Stimulated activated memory B cell treated with anti-CD40 and anti-IgM and Interleukin-4, amounts not matched to agents 10 μg/mL and 1 μg/mL and 100 μg/mL, for 72 hours (primary cell): ENCODE measurements around the gene HAGH.
A peak's percentile ranks its signal among the peaks of the same experiment; 100 is the strongest.
"Not testable (repeated sequence)": the region's sequence is repeated elsewhere in the genome, so short reads cannot be mapped to it uniquely, and the experiment has no call there.

ENCODE experiments used
- ATAC-seq: fragments of 150-1000 bp; cut with Tn5 transposase; 2 replicates; pipeline ENCODE4 v1.10.0; 2021
- H3K27ac Mint-ChIP-seq: one replicate; pipeline ENCODE4 v1.8.0; 2022; ENCODE audit warnings: mild to moderate bottlenecking, mixed read lengths
- H3K27me3 Mint-ChIP-seq: one replicate; pipeline ENCODE4 v1.8.0; 2022; ENCODE audit warnings: mixed read lengths
- H3K36me3 Mint-ChIP-seq: one replicate; pipeline ENCODE4 v1.8.0; 2022; ENCODE audit warnings: mixed read lengths
- H3K4me1 Mint-ChIP-seq: one replicate; pipeline ENCODE4 v1.8.0; 2022; ENCODE audit warnings: mixed read lengths
- H3K4me3 Mint-ChIP-seq: one replicate; pipeline ENCODE4 v1.8.0; 2022; ENCODE audit warnings: mild to moderate bottlenecking, moderate library complexity, mixed read lengths
- H3K9me3 Mint-ChIP-seq: one replicate; pipeline ENCODE4 v1.8.0; 2022; ENCODE audit warnings: mixed read lengths

HAGH gene

DNA sequence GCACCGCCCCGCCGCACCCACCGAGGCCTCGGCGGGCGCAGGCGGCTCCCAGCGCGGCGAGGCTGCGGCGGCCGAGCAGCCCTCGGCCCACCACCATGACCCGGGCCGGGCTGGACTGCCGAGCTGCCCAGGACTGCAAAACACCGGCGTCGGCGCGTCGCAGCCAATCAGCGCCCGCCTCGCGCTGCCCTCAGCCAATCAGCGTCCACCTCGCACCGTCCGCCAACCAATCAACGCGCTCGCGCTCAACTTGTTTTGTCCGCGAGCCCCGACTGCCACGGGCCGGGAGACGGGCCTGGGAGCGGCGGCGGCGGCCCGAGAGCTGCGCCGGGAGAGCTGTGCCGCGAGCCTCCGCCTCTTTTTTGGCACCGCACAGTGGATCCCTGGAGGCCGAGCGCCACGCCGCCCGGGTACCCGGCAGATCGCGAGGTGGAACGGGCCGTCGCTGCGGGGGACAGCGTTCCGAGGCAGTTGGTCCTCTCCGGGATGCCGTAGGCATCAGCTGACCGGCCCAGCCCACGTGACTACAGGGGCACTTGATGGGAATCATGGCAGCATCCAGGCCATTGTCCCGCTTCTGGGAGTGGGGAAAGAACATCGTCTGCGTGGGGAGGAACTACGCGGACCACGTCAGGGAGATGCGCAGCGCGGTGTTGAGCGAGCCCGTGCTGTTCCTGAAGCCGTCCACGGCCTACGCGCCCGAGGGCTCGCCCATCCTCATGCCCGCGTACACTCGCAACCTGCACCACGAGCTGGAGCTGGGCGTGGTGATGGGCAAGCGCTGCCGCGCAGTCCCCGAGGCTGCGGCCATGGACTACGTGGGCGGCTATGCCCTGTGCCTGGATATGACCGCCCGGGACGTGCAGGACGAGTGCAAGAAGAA lies at the start of gene HAGH, which contains the start of gene FAHD1:
HAGH (minus strand) TSS at position 135 of the 883 bp plus-strand sequence; CDS start at position 97, 38 bp downstream.
FAHD1 (plus strand) TSS at position 516 of the 883 bp plus-strand sequence; CDS start at position 549, 33 bp downstream.
- Mint-ChIP-seq H3K27ac (peak within 1 kb of the TSS; percentile 80), H3K4me3 (peak within 1 kb of the TSS; percentile 81), H3K9me3 (no peaks in the 10 kb centered on the region), H3K4me1 (peaks cover 43% of the 10 kb centered on the region), H3K36me3 (no peaks in the 10 kb centered on the region), H3K27me3 (no peaks in the 10 kb centered on the region)
- peak; percentile 95 for ATAC-seq

DNA sequence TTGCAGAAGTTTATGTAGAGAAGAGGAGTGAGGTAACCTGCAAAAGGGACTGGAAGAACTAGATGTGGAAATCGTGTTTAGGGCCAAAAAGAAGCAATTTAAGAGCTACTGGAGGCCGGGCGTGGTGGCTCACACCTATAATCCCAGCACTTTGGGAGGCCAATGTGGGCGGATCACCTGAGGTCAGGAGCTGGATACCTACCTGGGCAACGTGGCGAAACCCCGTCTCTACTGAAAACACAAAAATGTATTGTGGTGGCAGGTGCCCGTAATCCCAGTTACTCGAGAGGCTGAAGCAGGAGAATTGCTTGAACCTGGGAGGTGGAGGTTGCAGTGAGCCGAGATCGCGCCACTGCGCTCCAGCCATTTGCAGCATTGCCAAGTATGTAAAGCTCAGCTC lies 49.4 kb upstream of the HAGH start:
- not testable (repeated sequence) for ATAC-seq, H3K27ac Mint-ChIP-seq, H3K9me3 Mint-ChIP-seq, H3K4me1 Mint-ChIP-seq, H3K36me3 Mint-ChIP-seq, H3K4me3 Mint-ChIP-seq
- H3K27me3 Mint-ChIP-seq, result peaks cover 49% of the 10 kb centered on the region

DNA sequence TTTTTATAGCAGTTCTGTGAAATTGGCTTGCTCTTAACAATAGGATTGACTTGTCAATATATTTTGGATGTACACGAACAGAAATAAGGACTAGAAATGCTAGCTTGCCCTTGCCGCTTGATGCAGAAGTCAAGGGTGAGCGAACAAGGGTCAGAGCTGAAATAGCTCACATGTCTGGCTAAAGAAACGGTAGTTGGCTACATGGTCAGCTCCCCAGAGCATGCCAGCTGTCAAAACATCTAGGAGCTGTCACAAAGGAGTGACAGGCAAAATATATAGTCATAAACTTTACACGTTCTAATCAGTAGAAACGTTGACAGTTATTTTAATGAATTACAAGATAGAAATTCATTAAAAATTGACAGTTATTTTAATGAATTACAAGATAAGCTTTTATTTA lies 48.2 kb upstream of the HAGH start:
- Mint-ChIP-seq H3K9me3 (no peaks in the 10 kb centered on the region), H3K27ac (no peak overlapping the region), H3K4me1 (peaks cover 7% of the 10 kb centered on the region), H3K4me3 (no peak overlapping the region), H3K27me3 (peaks cover 49% of the 10 kb centered on the region), H3K36me3 (peaks cover 6% of the 10 kb centered on the region)
- ATAC-seq, result no peak

DNA sequence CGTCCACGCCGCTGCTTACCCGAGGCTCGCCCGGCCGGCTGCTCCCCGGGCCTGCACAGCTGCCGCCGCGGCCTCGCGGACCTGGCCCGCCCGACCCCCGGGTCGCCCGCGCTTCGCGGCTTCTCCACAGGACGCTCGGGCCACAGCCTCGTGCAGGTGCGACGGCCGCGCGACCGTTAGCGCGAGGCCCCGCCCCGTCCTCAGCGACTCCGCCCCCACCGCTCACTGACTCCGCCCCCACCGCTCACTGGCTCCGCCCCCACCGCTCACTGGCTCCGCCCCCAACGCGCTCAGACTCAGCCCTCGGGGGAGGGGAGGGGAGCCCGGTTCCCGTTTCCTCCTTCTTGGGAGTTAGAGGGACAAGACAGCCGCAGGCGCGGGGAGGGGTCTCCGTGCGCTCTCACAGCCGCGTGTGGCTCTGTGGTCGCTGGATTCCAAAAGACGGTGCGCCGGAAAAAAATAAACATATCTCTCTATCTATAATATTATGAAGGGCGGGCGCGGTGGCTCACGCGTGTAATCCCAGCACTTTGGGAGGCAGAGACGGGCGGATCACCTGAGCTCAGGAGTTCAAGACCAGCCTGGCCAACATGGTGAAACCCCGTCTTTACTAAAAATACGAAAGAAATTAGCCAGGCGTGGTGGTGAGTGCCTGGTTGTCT lies 45.5 kb upstream of the HAGH start, which contains the start of gene MEIOB:
MEIOB (minus strand) TSS at position 191 of the 662 bp plus-strand sequence. CDS start 3,989 bp downstream, outside the sequence.
- H3K27me3 Mint-ChIP-seq, result peaks cover 33% of the 10 kb centered on the region
- peaks cover 7% of the 10 kb centered on the region for H3K4me1 Mint-ChIP-seq
- no peak for ATAC-seq
- H3K9me3 Mint-ChIP-seq, result no peaks in the 10 kb centered on the region
- H3K27ac Mint-ChIP-seq, result no peak within 1 kb of the TSS
- peak within 1 kb of the TSS; percentile 39 for H3K4me3 Mint-ChIP-seq
- peaks cover 6% of the 10 kb centered on the region for H3K36me3 Mint-ChIP-seq

DNA sequence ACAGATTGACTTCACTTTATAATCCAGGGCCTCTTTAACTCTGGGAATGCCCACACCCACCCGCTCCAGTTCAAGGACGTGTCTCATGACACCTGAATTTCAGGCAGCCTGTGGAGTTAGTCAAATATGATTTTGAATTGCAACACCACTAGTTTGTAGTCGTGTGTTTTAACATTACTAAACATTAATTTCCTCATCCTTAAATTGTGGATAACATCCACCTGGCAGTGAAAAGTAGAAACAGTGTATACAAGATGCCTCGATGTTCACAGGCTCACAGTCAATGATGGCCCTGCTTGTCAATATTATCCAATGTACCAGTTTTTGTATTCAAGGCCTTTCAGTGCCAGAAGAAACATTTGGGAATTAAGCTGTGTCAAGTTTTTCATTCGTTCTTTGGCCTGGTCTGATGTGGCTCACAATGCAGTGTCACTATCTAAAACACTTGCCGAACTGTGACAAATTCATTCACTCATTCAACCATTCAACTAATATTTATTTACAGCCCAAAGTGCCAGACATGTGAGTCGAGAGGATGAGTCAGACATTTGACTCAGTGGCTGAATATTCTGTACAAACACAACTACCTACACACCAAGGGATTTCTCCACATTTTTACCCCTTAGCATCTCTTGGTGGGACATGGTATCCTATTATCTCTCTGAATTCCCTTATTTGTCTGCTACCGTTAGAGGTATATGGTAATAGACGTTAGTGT lies 43.9 kb upstream of the HAGH start:
- peaks cover 7% of the 10 kb centered on the region for H3K4me1 Mint-ChIP-seq
- H3K36me3 Mint-ChIP-seq, result peaks cover 6% of the 10 kb centered on the region
- H3K27ac Mint-ChIP-seq, result no peak overlapping the region
- H3K9me3 Mint-ChIP-seq, result no peaks in the 10 kb centered on the region
- H3K4me3 Mint-ChIP-seq, result no peak overlapping the region
- peaks cover 22% of the 10 kb centered on the region for H3K27me3 Mint-ChIP-seq
- no peak for ATAC-seq

DNA sequence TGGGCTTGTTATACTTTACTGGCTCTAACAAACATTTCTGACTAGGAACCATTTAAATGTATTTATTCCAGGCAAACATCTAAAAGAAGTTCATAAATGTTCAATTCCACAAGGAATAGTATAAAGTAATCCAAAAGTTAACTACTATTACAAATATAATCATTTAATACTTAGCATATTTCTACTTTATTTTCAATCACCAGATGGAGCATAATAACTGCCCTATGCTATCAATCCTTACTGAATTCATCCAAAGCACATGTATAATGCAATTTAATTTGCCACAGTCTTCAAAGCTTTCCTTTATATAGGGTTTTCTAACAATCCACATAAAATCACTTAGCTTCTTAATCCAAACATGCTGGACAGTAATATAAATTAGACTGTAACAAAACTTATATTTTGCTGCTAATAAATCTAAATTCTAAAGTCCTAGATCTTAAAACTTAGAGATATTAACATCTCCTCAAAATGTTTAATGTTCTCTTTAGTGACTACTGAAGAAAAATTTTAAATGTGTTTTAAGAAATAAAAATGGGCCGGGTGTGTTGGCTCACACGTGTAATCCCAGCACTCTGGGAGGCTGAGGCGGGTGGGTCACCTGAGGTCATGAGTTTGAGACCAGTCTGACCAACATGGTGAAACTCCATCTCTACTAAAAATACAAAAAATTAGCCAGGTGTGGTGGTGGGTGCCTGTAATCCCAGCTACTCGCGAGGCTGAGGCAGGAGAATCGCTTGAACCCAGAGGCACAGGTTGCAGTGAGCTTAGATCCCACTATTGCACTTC lies 39.5 kb upstream of the HAGH start:
- Mint-ChIP-seq H3K4me3 (no peak overlapping the region), H3K9me3 (no peaks in the 10 kb centered on the region), H3K27ac (no peak overlapping the region), H3K27me3 (peaks cover 1% of the 10 kb centered on the region), H3K36me3 (no peaks in the 10 kb centered on the region), H3K4me1 (no peaks in the 10 kb centered on the region)
- no peak for ATAC-seq

- Mint-ChIP-seq H3K4me3 (no peak overlapping the region), H3K36me3 (no peaks in the 10 kb centered on the region), H3K27me3 (peaks cover 23% of the 10 kb centered on the region), H3K4me1 (no peaks in the 10 kb centered on the region), H3K27ac (no peak overlapping the region), H3K9me3 (no peaks in the 10 kb centered on the region)
- no peak for ATAC-seq
Observed at GRCh38 chr16:1863681-1864460, 37.2 kb upstream of the HAGH start.

- H3K27me3 Mint-ChIP-seq, result peaks cover 38% of the 10 kb centered on the region
- ATAC-seq, result no peak
- H3K36me3 Mint-ChIP-seq, result no peaks in the 10 kb centered on the region
- H3K9me3 Mint-ChIP-seq, result no peaks in the 10 kb centered on the region
- H3K4me3 Mint-ChIP-seq, result no peak overlapping the region
- no peaks in the 10 kb centered on the region for H3K4me1 Mint-ChIP-seq
- no peak overlapping the region for H3K27ac Mint-ChIP-seq
Observed at GRCh38 chr16:1862394-1862793, 35.8 kb upstream of the HAGH start.

DNA sequence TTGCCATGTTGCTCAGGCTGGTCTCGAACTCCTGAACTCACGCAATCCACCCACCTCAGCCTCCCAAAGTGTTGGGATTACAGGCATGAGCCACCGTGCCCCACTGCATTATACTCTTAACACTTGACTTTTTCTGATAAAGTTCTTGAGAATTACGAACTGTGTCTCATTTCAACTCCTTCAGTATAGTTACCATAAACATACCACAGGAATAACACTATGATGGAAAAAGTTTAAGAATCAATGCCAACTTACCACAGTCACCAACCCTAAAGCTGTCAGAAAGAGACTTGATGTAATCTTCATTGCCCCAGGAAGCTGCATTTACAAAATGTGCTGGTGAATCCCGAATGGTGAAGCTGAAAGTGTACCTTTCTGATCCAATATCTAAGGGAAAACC lies 35.1 kb upstream of the HAGH start:
- Mint-ChIP-seq H3K36me3 (no peaks in the 10 kb centered on the region), H3K27me3 (peaks cover 45% of the 10 kb centered on the region), H3K4me3 (no peak overlapping the region), H3K9me3 (no peaks in the 10 kb centered on the region), H3K27ac (no peak overlapping the region), H3K4me1 (no peaks in the 10 kb centered on the region)
- ATAC-seq, result no peak

GRCh38 chr16:1859650-1860049 lies 33.0 kb upstream of the HAGH start:
- Mint-ChIP-seq H3K27me3 (peaks cover 46% of the 10 kb centered on the region), H3K27ac (no peak overlapping the region), H3K4me3 (no peak overlapping the region), H3K36me3 (no peaks in the 10 kb centered on the region), H3K9me3 (no peaks in the 10 kb centered on the region), H3K4me1 (no peaks in the 10 kb centered on the region)
- ATAC-seq, result no peak

DNA sequence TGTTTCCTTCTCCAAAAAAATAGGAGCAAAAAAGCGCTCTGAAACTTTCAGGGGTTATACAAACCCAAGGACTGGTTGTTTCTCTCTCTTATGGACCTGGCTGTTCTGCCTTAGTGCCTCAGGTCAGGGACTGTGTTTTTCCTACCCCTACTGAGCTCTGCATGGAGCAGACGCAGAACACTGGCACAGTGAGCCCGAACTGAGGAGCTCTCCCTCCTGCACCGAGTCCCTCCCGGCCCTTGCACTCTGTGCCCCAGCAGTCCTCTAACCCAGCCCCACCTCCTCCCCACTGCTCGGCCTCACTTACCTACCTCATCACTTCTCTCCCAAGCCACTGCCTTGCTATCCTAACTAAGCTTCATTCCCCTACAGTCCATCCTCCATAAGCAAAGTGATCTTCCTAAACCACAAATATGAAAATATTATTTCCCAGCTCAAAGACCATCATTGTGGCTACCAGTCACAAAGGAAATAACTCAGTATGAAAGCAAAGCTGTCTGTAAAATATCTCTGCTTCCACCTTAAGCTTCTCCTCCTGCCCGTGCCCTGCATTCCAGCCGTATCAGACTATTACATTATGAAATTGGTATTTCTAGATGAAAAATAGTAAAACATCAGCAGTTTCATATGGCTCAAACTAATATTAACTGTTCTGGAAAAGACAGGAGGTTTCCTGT lies 31.7 kb upstream of the HAGH start:
- H3K27ac Mint-ChIP-seq, result no peak overlapping the region
- no peak for ATAC-seq
- H3K4me3 Mint-ChIP-seq, result no peak overlapping the region
- H3K9me3 Mint-ChIP-seq, result no peaks in the 10 kb centered on the region
- no peaks in the 10 kb centered on the region for H3K4me1 Mint-ChIP-seq
- peaks cover 46% of the 10 kb centered on the region for H3K27me3 Mint-ChIP-seq
- no peaks in the 10 kb centered on the region for H3K36me3 Mint-ChIP-seq

DNA sequence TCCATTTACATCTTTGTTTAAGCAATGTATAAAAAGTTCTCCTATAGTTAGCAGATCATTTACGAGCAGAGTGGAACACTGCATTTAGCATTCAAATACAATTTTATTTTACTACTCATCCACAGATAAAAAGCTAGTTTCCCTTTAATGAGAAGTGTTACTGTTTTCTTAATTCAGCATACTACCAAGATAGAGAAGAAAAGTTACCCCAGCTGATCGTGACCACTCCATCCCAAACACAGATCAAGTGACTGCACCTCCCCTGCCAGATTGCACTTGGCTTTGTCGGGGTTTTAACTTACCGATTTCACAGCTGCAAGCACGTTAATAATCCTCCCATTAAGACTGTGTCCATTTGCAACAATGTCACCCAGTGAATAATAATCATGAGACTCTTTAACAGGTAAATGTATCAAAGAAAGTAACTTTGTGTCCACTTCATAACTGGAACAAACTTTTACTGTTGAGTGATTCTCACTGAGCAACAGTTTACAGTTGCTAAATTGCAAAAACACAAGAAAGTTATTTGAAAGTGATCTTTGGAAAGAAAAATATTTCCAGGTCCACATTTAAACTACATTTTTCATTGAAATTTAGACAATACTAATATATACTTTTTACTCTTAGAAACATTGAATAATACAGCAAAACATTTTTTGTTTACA lies 30.9 kb upstream of the HAGH start:
- Mint-ChIP-seq H3K36me3 (no peaks in the 10 kb centered on the region), H3K27ac (no peak overlapping the region), H3K4me3 (no peak overlapping the region), H3K4me1 (no peaks in the 10 kb centered on the region), H3K27me3 (peaks cover 46% of the 10 kb centered on the region), H3K9me3 (no peaks in the 10 kb centered on the region)
- ATAC-seq, result no peak

- H3K27ac Mint-ChIP-seq, result no peak overlapping the region
- no peaks in the 10 kb centered on the region for H3K36me3 Mint-ChIP-seq
- ATAC-seq, result no peak
- peaks cover 15% of the 10 kb centered on the region for H3K27me3 Mint-ChIP-seq
- H3K9me3 Mint-ChIP-seq, result no peaks in the 10 kb centered on the region
- no peaks in the 10 kb centered on the region for H3K4me1 Mint-ChIP-seq
- no peak overlapping the region for H3K4me3 Mint-ChIP-seq
Observed at GRCh38 chr16:1851793-1852192, 25.2 kb upstream of the HAGH start.
